ENCODE measurements around the gene C19orf33. TPM values are rescaled to one million over a fixed set of nuclear protein-coding genes. Genes with fewer than 3 reads are reported as not detected.

Gene C19orf33
- total and polyA plus RNA-seq, 2 experiments from 2014 or later, result 58.9 to 72.2 TPM

GRCh38 chr19:38291855-38292254 lies 12.2 kb upstream of the C19orf33 start:
- TF ChIP-seq ZNF114 (CRISPR knock-in tag; IDR thresholded peaks at IDR 0.05) (no peak), JUNB (IDR thresholded peaks at IDR 0.05; ENCODE audit: unreplicated experiment) (no peak), REST (IDR thresholded peaks at IDR 0.05; ENCODE audit: unreplicated experiment) (no peak), CTCF (conservative IDR thresholded peaks at IDR 0.05; ENCODE audit: low read depth in 2 of 2) (no peak), ZNF331 (CRISPR knock-in tag; IDR thresholded peaks at IDR 0.05; ENCODE audit: low read depth) (no peak), CREB1 (CRISPR knock-in tag; IDR thresholded peaks at IDR 0.05; ENCODE audit: low read depth) (no peak), STAT1 (IDR thresholded peaks at IDR 0.05; ENCODE audit: unreplicated experiment) (no peak)
- DNase-seq (ENCODE audit: low spot score) (no peak), ATAC-seq (no peak)
- no peaks in the 10 kb centered on the region; the same call in 1 of the 2 replicates for H3K79me2 ChIP-seq (replicated peaks; ENCODE audit: insufficient read depth)
- no peaks in the 10 kb centered on the region; the same call in 1 of the 2 replicates for H4K20me1 ChIP-seq (replicated peaks; ENCODE audit: insufficient read depth)
- H3K4me1 Mint-ChIP-seq, result peaks cover 2% of the 10 kb centered on the region; the same call in 2 of the 3 replicates
- no peak overlapping the region for H3K27ac ChIP-seq (ENCODE audit: low read depth)
- peaks cover 13% of the 10 kb centered on the region for H3K36me3 ChIP-seq (ENCODE audit: insufficient read depth)
- H3K9me3 Mint-ChIP-seq, result 0 out of 3 replicates have a peak, but pooled peaks cover 3% of the 10 kb centered on the region
- no peaks in the 10 kb centered on the region for H3K27me3 ChIP-seq (ENCODE audit: insufficient read depth)
- H2AFZ ChIP-seq, result no peak overlapping the region
- H3K4me3 ChIP-seq, result no peak overlapping the region
- H3K27ac Mint-ChIP-seq, result no peak overlapping the region
- H3K36me3 Mint-ChIP-seq (ENCODE audit: low read depth), result peaks cover 51% of the 10 kb centered on the region
- H3F3A ChIP-seq (replicated peaks; ENCODE audit: low read depth), result peaks cover 17% of the 10 kb centered on the region; the same call in 1 of the 2 replicates
- H3K4me2 ChIP-seq, result no peak overlapping the region
- no peaks in the 10 kb centered on the region for H3K9me2 ChIP-seq (ENCODE audit: insufficient read depth)
- H3K4me3 Mint-ChIP-seq, result no peak overlapping the region
- no peaks in the 10 kb centered on the region for H3K4me1 ChIP-seq (ENCODE audit: insufficient read depth)
- H3K27me3 Mint-ChIP-seq (ENCODE audit: insufficient read depth, low read depth, poor library complexity), result peaks cover 11% of the 10 kb centered on the region

- no peak for ATAC-seq
Observed at GRCh38 chr19:38293281-38293680, 10.8 kb upstream of the C19orf33 start.

More at GRCh38 chr19:38293281-38293680, 10.8 kb upstream of the C19orf33 start:
- H3K4me3 Mint-ChIP-seq, result no peak overlapping the region
- H3K4me1 Mint-ChIP-seq, result peaks cover 2% of the 10 kb centered on the region; the same call in 1 of the 3 replicates
- H3K79me2 ChIP-seq (replicated peaks; ENCODE audit: insufficient read depth), result no peaks in the 10 kb centered on the region
- no peaks in the 10 kb centered on the region for H3K4me1 ChIP-seq (ENCODE audit: insufficient read depth)
- TF ChIP-seq ZNF114 (CRISPR knock-in tag; IDR thresholded peaks at IDR 0.05) (no peak), POLR2AphosphoS5 (IDR thresholded peaks at IDR 0.05; ENCODE audit: low read depth) (0 out of 2 replicates have a peak, but pooled peaks have one; percentile 12)
- H2AFZ ChIP-seq, result no peak overlapping the region
- no peaks in the 10 kb centered on the region for H3K9me2 ChIP-seq (ENCODE audit: insufficient read depth)
- H3K27me3 Mint-ChIP-seq (ENCODE audit: insufficient read depth, low read depth, poor library complexity), result peaks cover 11% of the 10 kb centered on the region
- H3K36me3 ChIP-seq (ENCODE audit: insufficient read depth), result peaks cover 9% of the 10 kb centered on the region
- H3K27ac ChIP-seq (ENCODE audit: low read depth), result no peak overlapping the region
- no peak for DNase-seq (ENCODE audit: low spot score)
- no peak overlapping the region for H3K27ac Mint-ChIP-seq
- H3K36me3 Mint-ChIP-seq (ENCODE audit: low read depth), result peaks cover 44% of the 10 kb centered on the region
- H3K27me3 ChIP-seq (ENCODE audit: insufficient read depth), result no peaks in the 10 kb centered on the region
- no peak overlapping the region for H3K4me3 ChIP-seq
- H3K9me3 Mint-ChIP-seq, result 0 out of 3 replicates have a peak, but pooled peaks cover 6% of the 10 kb centered on the region
- no peak overlapping the region for H3K4me2 ChIP-seq
- no peaks in the 10 kb centered on the region; the same call in 1 of the 2 replicates for H4K20me1 ChIP-seq (replicated peaks; ENCODE audit: insufficient read depth)
- 0 out of 2 replicates have a peak, but pooled peaks cover 15% of the 10 kb centered on the region for H3F3A ChIP-seq (replicated peaks; ENCODE audit: low read depth)

Data from GM23338 (cell line).